WTC11 (cell line): ENCODE data around the gene GNAT3. TPM values are rescaled to one million over a fixed set of nuclear protein-coding genes. Genes with fewer than 3 reads are reported as not detected.

Source experiments
- ATAC-seq: fragments of 200-7000 bp; cut with Tn5 transposase; 2 replicates; pipeline ENCODE4 v1.10.0; 2021; ENCODE audit warnings: mild to moderate bottlenecking, moderate library complexity
- CTCF ChIA-PET: fragments of 300-600 bp; sonication (Branson Sonifier 250); formaldehyde crosslinking; loops from one replicate; lab custom pipeline; 2021; ENCODE audit warnings: antibody characterized with exemption; lab: Charles Lee
- POLR2A ChIA-PET: fragments of 350-600 bp; sonication (Branson Sonifier 250); formaldehyde crosslinking; loops from one replicate; lab custom pipeline; 2021; ENCODE audit warnings: antibody characterized with exemption; lab: Charles Lee
- DNase-seq: peaks from one replicate; pipeline ENCODE4 v3.0.0; 2021; ENCODE audit warnings: low spot score
- H3K27ac Mint-ChIP-seq: 2 replicates; pipeline ENCODE4 v1.8.0; 2021; ENCODE audit warnings: mixed read lengths
- H3K27me3 Mint-ChIP-seq: 2 replicates; pipeline ENCODE4 v1.8.0; 2021; ENCODE audit warnings: low read depth, mild to moderate bottlenecking, moderate library complexity, mixed read lengths
- H3K36me3 Mint-ChIP-seq: 2 replicates; pipeline ENCODE4 v1.8.0; 2021; ENCODE audit warnings: mixed read lengths
- H3K4me1 Mint-ChIP-seq: 2 replicates; pipeline ENCODE4 v1.8.0; 2022; ENCODE audit warnings: mixed read lengths
- H3K4me3 Mint-ChIP-seq: 2 replicates; pipeline ENCODE4 v1.8.0; 2021; ENCODE audit warnings: mild to moderate bottlenecking, moderate library complexity, mixed read lengths
- H3K9me3 Mint-ChIP-seq: 2 replicates; pipeline ENCODE4 v1.8.0; 2021; ENCODE audit warnings: mixed read lengths
- AR ChIP-seq: fragments of 250-450 bp; sonication (Bioruptor Pico); IDR thresholded peaks from 2 replicates; pipeline ENCODE4 v1.9.0; 2021; ENCODE audit warnings: mild to moderate bottlenecking
- ATF1 ChIP-seq: sonication (generic); formaldehyde crosslinking; IDR thresholded peaks from 2 replicates; pipeline ENCODE4 v1.8.1; 2023; ENCODE audit warnings: mild to moderate bottlenecking, moderate library complexity, missing genetic modification reagents
- E2F4 ChIP-seq: sonication (generic); formaldehyde crosslinking; IDR thresholded peaks from 2 replicates; pipeline ENCODE4 v1.8.1; 2022; ENCODE audit warnings: low read depth, mild to moderate bottlenecking, moderate library complexity, missing genetic modification reagents, borderline replicate concordance
- ELF4 ChIP-seq: sonication (generic); formaldehyde crosslinking; IDR thresholded peaks from 2 replicates; pipeline ENCODE4 v1.8.1; 2022; ENCODE audit warnings: low read depth, mild to moderate bottlenecking, moderate library complexity, missing genetic modification reagents
- FOXK1 ChIP-seq: sonication (generic); formaldehyde crosslinking; IDR thresholded peaks from 2 replicates; pipeline ENCODE4 v1.8.0; 2022; ENCODE audit warnings: mild to moderate bottlenecking, moderate library complexity, missing genetic modification reagents
- FOXP4 ChIP-seq: sonication (generic); formaldehyde crosslinking; IDR thresholded peaks from 2 replicates; pipeline ENCODE4 v1.8.0; 2022; ENCODE audit warnings: mild to moderate bottlenecking, missing genetic modification reagents
- GABPB1 ChIP-seq: sonication (generic); formaldehyde crosslinking; IDR thresholded peaks from 2 replicates; pipeline ENCODE4 v1.8.1; 2023; ENCODE audit warnings: mild to moderate bottlenecking, missing genetic modification reagents
- IRF1 ChIP-seq: sonication (generic); formaldehyde crosslinking; IDR thresholded peaks from 2 replicates; pipeline ENCODE4 v1.8.0; 2023; ENCODE audit warnings: missing genetic modification reagents
- JUN ChIP-seq: sonication (generic); formaldehyde crosslinking; IDR thresholded peaks from 2 replicates; pipeline ENCODE4 v1.8.0; 2023; ENCODE audit warnings: mild to moderate bottlenecking, missing genetic modification reagents
- MYBL2 ChIP-seq: sonication (generic); formaldehyde crosslinking; IDR thresholded peaks from 2 replicates; pipeline ENCODE4 v1.8.1; 2023; ENCODE audit warnings: mild to moderate bottlenecking, moderate library complexity, missing genetic modification reagents
- PRDM15 ChIP-seq: sonication (generic); formaldehyde crosslinking; IDR thresholded peaks from 2 replicates; pipeline ENCODE4 v1.8.0; 2022; ENCODE audit warnings: missing genetic modification reagents
- PRRX2 ChIP-seq: fragments of 250-450 bp; sonication (Bioruptor Pico); IDR thresholded peaks from 2 replicates; pipeline ENCODE4 v1.8.0; 2021; ENCODE audit warnings: mild to moderate bottlenecking
- RORB ChIP-seq: fragments of 250-450 bp; sonication (Bioruptor Pico); IDR thresholded peaks from 2 replicates; pipeline ENCODE4 v1.9.0; 2021; ENCODE audit warnings: mild to moderate bottlenecking
- SOX15 ChIP-seq: fragments of 250-450 bp; sonication (Bioruptor Pico); IDR thresholded peaks from 2 replicates; pipeline ENCODE4 v1.9.0; 2021; ENCODE audit warnings: mild to moderate bottlenecking
- USF1 ChIP-seq: sonication (generic); formaldehyde crosslinking; IDR thresholded peaks from 2 replicates; pipeline ENCODE4 v1.8.0; 2022; ENCODE audit warnings: mild to moderate bottlenecking, missing genetic modification reagents
- ZBTB21 ChIP-seq: sonication (generic); formaldehyde crosslinking; IDR thresholded peaks from 2 replicates; pipeline ENCODE4 v1.8.1; 2023; ENCODE audit warnings: mild to moderate bottlenecking, missing genetic modification reagents, borderline replicate concordance
- total RNA-seq: library from RNA; stranded (reverse); gene quantifications from 3 replicates; pipeline ENCODE4 v1.2.3, GENCODE V29; 2021

Gene GNAT3
- total RNA-seq, 1 experiment from 2014 or later: not detected

- H3K4me3 Mint-ChIP-seq: no peak overlapping the region
- no peak for DNase-seq
- no peak overlapping the region for H3K27ac Mint-ChIP-seq
- ChIA-PET CTCF (no interaction called here), POLR2A (no interaction called here)
- ATAC-seq: no peak
- H3K36me3 Mint-ChIP-seq: peaks cover 12% of the 10 kb centered on the region; the same call in 1 of the 2 replicates
- no peaks in the 10 kb centered on the region for H3K27me3 Mint-ChIP-seq
- H3K4me1 Mint-ChIP-seq: no peaks in the 10 kb centered on the region
- TF ChIP-seq ATF1 (CRISPR knock-in tag): no peak
- TF ChIP-seq FOXP4 (CRISPR knock-in tag): no peak
- TF ChIP-seq PRDM15 (CRISPR knock-in tag): no peak
- TF ChIP-seq ELF4 (CRISPR knock-in tag): no peak
- no peak for TF ChIP-seq JUN (CRISPR knock-in tag)
- TF ChIP-seq PRRX2 (CRISPR knock-in tag): no peak
- TF ChIP-seq MYBL2 (CRISPR knock-in tag): no peak
- TF ChIP-seq FOXK1: no peak
- TF ChIP-seq AR (CRISPR knock-in tag): no peak
- TF ChIP-seq USF1 (CRISPR knock-in tag): no peak
- no peak for TF ChIP-seq IRF1
- H3K9me3 Mint-ChIP-seq: peaks cover 32% of the 10 kb centered on the region
These were observed 30.5 kb upstream of the GNAT3 start for GRCh38 chr7:80542398-80542797.

- no peaks in the 10 kb centered on the region for H3K27me3 Mint-ChIP-seq
- ATAC-seq: no peak
These were observed 29.0 kb upstream of the GNAT3 start for GRCh38 chr7:80540836-80541235.

More at GRCh38 chr7:80540836-80541235, 29.0 kb upstream of the GNAT3 start:
- Mint-ChIP-seq H3K36me3 (peaks cover 12% of the 10 kb centered on the region; the same call in 1 of the 2 replicates), H3K4me3 (no peak overlapping the region), H3K4me1 (no peaks in the 10 kb centered on the region), H3K27ac (no peak overlapping the region), H3K9me3 (peaks cover 21% of the 10 kb centered on the region)
- no peak for DNase-seq
- ChIA-PET POLR2A (no interaction called here), CTCF (no interaction called here)
- no peak for TF ChIP-seq SOX15
- TF ChIP-seq E2F4 (CRISPR knock-in tag): no peak
- no peak for TF ChIP-seq GABPB1 (CRISPR knock-in tag)
- no peak for TF ChIP-seq ZBTB21 (CRISPR knock-in tag)
- TF ChIP-seq IRF1: no peak
- TF ChIP-seq RORB (CRISPR knock-in tag): no peak
